NCI-H82 treated with DMSO at 0.1 percent for 48 hours (cell line): Measurements from ENCODE around the gene ZNF467.

Source experiments
- DNase-seq: peaks from one replicate; lab custom pipeline; 2025; ENCODE audit not compliant: unreplicated experiment; lab: John Stamatoyannopoulos, UW

The ZNF467 gene

DNA sequence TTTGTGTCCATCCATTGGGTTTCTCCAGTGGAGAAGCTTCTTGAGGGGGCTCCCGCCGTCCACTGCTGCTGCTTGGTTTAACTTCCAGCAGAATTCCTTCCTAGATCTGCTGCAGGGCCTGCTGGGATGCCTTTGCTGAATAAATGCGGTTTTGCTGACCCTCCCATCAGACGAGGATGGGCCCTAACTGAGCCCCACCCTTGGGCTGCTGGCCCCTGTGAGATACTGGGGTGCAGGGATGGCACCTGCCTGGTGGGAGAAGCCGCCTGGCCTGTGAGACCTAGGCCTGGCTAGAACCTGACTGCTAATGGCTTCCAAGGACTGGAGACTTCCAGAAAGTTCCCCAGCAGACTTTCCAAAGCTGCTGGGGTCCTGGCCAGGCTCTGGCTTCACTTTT lies 43.8 kb downstream of the ZNF467 start:
- DNase-seq: no peak

DNA sequence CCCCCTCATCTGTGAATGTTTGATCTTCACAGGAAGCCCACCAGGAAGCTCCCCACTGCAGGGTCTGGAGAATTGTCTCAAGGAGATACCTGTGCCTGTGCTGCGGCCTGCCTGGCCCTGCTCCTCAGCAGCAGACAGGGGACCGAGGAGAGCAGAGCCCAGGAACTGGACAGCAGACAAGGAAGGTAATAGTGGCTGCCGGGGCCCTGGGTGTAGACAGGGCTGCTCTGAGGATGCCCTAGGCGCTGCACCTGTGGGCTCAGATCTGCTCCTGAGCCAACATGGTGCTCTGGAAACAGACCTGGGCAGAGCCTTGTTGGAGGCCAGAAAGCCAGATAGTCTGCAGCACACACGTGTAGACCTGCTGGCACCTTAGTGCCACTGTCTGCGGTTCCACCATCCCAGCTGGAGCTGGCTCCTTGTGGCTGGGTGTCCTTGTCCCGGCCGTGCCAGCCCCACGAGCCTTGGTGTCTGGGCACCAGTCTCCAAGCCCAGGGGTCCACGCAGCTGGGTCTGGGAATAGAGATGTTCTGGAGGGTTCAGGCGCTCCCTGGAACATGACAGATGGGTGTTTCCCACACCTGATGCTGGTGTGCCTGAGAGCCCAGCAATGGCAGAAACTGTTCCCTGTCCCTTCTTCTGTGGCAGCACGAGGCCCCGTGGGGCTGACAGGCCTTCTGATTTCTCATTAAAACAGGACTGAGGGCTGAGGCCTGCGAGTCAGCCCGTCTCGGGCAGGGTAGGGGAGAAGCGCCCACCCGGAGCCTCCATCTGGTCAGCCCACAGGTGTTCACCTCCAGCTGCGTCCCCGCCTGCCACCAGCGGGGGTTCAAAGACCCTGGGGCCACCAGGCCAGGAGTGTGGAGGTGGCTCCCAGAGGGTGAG lies 44.7 kb downstream of the ZNF467 start:
- no peak for DNase-seq

DNA sequence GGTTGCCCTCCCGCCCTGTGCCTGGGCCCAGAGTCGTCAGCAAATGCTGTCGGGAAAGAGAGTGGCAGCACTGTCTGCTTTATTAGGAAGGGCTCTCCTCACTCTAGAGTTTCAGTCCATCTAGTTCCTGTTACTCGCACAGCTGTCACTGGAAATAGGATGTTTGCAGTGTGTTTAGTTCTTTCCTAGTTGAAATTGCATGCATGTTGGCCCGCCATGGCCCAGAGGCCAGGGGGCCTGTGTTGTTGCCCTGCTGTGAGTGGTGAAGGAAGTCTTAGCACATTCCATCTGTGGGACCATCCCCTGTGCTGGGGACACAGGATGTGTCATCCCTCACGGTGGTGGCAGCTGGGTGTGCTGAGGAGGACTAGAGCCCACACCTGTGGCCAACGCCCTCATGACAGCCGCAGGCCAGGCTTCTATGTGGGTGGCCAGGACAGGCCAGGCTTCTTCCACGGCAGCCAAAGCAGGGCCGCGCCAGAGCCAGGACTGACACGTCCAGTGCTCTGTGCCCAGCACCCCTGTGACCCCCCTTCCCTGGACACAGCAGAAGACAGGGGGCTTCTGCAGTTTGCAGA lies 45.4 kb downstream of the ZNF467 start:
- no peak for DNase-seq

DNA sequence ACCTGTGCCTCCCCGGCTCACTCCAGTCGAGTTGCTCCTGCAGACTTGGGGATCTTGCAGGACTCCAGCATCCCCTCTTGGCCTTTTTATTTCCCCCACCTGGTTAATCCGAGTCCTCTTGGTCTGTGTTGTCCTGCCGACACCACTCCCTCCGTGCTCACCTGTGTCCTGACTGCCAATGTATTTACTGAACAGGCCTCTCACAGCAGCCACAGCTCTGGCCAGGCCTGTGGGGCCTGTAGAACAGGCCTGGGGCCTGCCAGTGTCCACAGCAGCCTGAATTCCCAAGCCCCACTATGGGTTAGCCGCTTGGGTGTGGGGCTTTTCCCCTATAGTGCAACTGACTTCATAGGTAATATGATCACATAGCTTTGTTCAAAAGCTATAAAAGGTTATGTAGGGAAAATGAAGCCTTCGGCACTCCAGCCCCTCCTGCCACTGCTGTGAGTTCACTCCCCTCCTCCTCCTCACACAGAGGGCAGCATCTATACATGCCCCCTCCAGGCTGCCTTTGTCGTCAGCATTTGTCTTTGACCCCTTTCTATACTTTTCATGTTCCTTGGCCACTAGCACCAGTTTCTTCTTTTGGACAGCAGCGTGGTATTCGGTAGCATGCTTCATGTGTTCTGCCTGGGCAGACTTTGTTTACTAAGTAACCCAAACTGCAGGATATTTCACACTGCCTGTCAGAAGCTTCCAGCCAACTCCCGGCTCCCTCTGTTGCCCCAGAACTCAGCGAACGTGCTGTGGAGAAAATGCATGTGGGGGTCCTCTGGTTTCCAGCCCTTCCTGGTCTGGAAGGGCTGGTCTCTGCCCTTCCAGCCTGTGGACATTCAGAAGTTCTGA lies 46.1 kb downstream of the ZNF467 start:
- DNase-seq: no peak

DNA sequence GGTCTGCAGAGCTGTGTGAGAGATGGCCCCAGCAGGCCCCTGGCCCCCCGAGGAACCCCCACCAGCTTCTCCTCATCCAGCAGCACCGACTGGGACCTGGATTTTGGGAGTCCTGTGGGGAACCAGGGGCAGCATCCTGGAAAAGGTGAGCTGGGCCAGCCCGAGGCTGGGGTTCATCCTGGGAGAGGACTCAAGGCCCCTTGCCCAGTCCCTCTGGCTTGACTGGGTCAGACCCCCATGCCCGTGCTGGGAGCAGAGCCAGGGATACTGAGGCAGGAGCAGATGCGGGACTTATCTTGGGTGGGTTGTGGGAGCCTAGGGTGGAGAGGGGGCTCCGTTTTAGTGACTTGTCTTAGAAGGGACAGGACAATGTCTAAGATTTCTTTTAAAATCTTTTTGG lies 47.5 kb downstream of the ZNF467 start:
- DNase-seq: no peak

DNA sequence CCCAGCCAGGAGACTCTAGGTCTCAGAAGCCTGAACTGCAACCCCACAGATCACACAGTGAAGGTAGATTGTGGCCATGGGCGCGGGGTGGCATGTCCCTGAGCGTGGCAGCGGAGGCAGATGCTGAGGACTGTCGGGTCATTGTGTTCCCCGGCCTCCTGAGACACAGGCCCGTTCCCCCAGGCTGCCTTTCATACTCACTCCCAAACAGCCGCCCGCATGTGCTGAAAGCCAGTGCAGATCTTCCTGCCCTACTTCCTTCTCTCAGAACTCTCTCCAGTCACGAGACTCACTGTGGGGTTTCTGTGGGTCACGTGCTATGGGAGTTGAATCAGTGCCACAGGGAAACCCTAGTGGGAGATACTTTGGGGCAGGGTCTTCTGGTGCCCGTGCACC lies 48.0 kb downstream of the ZNF467 start:
- no peak for DNase-seq

DNA sequence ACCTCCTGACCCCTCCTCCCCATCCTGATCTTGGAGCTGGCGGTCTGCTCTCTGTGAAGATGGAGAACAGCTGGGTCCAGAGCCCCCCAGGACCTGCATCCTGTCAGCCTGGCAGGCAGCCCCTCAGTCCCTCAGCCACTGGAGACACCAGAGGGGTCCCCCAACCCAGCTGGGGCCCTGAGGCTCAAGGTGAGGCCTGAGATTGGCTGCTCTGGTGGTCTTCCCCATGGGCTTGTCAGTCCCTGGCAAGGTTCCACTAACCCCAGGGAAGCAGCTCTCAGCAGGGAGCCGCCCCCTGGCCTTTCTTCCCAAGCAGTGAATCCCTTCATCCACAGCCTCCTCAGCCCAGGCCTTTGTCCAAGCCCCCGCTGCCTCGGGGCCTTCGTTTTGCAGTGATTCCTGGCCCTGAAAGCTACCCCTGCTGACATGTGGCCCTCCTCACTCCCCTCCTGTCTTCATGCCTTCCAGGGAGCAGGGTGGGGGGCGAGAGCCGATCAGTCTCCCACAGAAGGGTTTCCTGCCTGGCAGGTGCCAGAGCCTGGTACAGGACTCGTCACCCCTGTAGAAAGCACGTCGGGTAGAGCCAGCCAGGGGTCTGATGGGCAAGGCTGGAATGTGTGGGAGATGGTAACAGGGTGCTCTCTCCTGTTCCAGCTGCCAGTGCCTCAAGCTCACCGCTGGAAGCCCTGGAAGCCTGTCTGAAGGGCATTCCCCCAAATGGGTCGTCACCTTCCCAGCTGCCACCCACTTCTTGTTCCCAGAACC lies 48.5 kb downstream of the ZNF467 start:
- no peak for DNase-seq

DNA sequence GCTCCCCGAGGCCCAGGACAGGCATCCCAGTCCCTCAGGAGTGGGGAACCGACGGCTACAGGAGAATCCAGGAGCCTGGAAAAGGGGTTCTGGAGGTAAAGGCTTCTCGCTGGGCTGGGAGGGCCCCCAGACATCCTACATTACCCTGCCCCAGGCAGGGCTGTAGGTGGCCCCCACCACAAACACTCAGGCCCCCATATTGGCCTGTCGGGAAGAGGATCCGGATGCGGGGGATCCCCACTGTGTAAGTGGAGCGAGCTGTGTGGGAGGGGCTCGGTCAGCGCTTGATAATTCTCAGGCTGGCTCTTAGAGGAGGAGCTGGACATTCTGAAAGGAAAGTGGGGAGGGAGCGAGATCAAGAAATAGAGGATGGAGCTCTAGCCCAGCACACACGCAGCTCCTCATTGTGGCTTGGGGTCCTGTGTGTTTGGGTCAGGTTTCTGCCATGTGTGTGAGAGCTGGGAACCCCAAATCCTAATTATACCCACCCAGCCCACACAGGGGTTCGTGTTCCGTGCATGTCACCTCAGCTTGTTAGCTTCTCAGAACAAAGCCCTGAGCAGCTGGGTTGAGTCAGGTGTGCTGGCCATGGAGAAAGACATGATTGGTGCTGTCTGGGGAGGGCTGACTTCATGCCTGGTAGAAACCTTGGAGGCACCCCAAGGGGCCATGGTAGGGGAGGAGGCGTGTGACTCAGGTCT lies 49.4 kb downstream of the ZNF467 start:
- DNase-seq: no peak

DNA sequence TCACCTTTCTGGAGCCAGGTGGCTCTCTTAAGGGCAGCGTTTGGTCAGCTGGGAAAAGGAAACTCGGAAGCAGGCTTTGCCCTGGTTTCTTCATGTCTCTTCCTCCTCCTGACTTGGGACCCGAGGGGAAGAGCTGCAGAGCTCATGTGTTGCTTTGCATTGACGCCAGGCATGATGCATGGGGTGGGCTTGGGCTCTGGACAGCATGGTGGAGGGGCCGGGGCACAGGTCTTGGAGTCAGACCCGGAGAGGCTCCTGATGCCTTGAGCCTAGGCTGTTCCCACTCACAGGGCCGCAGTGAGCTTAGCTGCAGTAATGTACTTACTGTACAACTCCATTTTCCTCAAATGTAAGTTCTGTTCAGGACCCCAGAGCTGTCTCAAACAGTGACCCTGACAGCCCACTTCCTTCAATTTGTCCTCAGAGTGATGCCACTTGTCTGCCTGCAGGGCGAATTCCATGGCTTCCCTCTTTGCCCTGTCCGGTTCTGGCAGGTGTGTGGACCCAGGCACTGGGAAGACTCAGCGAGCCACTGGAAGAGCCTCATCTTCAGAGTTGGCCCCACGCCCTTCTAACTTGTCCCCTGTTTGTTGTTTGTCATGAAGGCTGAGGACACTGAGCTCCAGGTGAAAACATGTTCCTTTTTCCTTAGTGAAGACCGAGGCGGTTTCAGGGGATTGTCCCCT lies 50.2 kb downstream of the ZNF467 start:
- DNase-seq: no peak

DNA sequence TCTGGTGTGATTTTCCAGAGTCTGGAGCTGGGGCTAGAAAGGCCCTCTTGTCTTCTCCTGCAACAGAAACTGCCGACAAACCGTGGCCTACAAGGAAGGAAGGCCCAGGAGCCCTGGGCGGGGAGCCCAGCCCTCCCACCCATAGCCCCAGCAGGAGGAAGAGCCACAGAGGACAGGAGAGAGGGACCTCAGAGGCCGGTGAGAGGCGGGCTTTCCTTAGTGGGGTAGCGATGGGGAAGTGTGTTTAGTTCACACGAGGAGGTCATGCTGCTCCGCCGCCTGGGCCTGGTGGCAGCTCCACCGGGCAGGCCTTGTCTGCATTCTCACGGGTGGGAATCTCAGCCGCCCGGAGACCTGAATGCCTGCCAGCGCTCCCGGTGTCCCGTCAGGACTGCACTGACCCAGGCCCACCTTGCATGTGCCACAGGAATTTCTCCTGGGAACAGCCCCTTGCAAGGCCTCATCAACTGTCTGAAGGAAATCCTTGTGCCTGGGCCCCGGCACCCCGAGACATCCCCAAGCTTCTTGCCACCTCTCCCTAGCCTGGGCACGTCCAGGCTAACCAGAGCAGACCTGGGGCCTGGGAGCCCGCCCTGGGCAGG lies 50.9 kb downstream of the ZNF467 start:
- no peak for DNase-seq

DNA sequence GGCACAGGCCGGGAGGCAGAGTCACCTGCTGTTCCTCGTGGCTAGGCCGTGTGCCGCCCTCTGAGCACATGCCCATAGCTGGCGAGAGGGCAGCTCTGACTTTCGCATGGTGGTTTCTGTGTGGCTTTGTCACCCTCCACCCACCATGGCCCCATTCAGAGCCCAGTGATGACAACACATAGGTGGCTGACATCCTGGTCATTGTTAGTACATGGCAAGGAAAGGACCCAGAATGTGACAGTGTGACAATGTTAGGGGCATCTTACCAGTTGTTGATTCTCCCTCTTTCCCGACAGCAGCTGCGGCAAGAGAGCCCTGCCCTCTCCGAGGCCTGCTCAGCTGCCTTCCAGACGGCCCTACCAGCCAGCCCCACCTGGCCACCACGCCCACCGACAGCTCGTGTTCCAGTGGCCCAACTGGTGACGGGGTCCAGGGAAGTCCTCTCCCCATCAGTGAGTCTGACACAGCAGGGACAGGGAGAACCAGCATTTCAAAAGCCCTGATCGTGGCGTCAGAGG lies 52.2 kb downstream of the ZNF467 start:
- no peak for DNase-seq

DNA sequence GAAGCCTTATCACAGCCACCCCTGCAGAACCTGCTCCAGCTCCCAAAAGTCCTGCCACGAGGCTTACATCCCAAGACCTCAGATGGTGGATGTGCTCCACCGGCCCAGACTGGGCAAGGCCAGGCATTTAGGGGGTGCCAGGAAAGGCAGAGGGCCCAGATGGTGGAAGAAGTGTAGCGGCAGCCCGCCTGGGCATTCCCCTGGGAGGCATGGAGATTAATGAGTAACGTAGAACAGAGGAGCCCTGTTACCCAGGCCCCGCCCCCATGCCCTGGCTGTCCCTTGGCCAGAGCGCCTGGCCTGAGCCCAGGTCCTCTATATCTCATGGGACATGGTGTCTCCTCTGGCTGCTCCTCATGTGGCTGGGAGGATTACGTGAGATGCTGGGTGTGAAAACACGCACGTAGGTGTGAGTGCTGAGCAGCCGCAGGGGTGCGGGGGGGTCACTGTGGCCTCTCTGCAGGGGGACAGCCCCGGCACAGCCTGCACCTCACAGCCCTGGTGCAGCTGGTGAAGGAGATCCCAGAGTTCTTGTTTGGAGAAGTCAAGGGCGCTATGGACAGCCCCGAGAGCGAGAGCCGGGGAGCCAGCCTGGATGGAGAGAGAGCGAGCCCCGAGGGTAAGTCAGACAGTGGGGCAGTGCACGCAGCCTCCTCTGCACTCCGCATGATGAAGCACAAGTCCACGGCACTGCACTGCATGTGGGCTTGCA lies 52.9 kb downstream of the ZNF467 start:
- DNase-seq: no peak

DNA sequence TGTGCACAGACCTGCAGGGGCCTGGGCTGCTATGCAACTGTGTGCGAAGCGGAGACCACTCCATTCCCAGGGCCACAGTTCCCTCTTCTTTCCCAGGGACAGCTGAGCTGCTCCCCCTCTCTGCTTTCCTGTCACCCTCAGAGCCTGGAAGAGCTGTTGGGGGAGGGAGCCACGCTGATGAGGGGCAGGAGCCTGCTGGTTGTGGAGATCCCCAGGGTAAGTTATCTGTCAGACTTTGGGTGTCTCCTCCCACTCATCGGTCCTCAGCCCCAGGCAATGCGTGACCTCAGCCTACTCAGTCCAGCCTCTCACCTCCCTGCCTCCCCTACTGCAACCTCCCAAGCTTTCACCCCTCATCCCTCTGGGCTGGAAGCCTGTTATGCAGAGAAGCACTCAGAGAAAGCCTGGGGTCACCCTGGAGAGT lies 53.5 kb downstream of the ZNF467 start:
- DNase-seq: no peak

DNA sequence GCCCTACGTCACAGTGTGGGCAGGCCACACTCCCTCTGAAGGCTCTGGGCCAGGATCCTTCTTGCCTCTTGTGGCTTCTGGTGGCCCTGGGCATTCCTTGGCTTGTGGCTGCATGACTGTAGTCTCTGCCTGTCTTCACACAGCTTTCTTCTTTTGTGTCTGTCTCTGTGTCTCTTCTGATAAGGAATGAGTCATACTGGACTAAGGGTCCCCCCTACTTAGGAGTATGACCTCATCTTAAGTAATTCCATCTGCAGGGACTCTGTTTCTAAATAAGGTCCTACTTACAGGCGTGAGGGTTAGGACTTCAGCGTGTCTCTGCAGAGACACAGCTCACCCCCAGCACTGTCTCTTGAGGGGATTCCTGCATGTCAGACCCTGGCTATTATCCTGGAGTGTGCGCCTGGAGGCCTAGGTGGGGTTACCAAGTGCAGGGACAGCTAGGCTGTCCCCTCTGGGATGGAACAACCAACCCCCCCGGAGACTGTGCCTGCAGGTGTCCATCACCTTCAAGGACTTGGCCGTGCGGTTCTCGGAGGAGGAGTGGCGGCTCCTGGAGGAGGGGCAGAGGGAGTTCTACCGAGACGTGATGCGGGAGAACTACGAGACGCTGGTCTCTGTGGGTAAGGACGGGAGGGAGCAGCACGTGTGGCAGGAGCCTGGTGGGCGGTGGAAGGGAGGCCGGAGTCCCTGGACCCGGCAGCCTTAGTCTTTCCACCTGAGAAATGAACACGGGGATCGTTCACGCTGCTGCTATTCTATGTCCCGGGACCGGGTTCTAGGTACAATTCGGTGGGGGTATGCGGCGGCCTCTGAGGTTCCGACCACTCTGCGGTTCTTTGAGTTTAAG lies 54.1 kb downstream of the ZNF467 start:
- no peak for DNase-seq

DNA sequence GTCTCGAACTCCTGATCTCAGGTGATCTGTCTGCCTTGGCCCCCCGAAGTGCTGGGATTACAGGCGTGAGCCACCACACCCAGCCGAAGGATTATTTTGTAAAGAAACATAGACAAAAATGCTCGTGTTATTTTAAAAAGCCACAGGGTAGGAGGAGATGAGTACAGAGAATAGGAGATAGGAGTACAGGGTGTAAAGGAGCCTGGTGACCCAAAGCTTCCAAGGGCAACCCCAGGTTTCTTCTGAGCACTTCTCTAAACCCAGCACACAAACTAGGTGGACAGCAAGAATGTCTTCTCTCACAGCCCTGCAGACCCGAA lies 54.7 kb downstream of the ZNF467 start:
- no peak for DNase-seq

DNA sequence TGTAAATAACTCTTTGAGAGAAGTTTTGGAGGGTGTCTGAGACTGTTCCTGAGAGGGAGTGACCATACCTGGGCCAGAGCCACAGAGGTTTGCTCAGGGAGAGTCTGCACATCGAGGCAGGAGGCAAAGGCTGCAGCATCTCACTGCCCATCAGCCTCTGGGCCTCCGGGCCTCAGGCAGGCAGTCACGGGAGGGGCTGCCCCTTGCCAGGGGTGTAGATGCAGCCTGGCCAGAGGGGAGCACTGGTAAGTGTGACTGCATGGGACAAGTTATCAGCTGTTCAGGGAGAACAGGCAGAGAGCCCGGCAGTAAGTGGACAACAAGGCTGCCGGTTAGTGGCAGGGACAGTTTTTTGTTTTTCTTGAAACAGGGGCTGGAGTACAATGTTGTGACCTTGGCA lies 55.9 kb downstream of the ZNF467 start:
- no peak for DNase-seq

DNA sequence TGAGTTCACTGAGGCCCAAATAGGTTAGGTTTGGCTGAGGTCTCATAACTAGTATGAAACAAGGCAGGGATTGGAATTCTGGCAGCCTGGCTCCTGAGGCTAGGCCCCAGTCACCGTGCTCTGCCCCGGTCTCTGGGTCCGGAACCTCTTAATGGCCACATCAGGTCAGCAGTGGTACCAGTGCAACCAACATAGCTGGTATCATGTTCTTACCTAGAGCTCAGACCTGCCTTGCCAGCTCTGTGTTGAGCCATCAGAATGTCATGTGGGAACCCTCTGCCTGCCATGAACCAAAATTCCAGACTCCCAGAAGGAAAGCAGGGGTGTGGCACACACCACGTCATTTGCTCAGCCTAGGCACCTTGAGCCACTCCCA lies 56.5 kb downstream of the ZNF467 start:
- DNase-seq: no peak
